T-helper 22 cell (primary cell): ENCODE data around the gene SPAG16.

Source experiments
- DNase-seq: peaks from one replicate; pipeline ENCODE4 v3.0.0-alpha.2; 2020; ENCODE audit warnings: low read depth

SPAG16 gene

DNA sequence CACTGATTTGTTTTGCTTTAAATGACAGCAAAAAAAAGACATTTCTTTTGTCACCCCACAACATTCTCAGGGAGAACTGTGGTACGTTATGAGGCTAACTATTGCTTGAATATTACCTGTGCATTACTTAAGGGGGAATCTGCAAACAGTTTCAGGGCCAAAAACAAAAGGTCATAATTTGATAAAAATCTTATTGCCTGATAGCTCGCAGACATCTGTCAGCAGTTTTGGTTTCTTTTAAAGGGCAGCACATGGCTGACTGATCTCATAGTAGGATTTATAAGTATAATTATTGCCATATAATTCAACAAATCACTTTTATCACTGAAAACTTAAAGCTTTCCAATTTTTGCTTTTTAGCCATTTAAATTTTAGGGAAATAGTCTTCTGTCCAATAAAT is 900.2 kb downstream of the SPAG16 start:
- no peak for DNase-seq

DNA sequence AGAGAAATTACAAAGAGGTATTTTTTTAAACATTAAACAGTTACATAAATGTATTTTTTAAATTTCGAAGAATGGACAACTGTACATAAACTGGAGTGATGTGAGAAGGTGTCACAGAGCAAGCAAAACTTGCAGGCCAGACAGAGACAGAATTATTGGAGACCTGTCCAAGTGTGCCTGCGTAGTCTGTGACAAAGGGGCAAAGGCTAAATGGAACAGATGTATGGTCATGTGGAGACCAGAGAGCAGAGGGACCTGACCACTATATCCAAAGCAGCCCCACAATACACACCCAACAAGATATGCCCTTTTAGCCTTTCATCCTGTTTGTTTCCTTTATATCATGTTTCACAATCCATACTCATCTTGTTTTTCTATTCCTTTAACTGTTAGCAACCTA is 901.3 kb downstream of the SPAG16 start:
- no peak for DNase-seq

DNA sequence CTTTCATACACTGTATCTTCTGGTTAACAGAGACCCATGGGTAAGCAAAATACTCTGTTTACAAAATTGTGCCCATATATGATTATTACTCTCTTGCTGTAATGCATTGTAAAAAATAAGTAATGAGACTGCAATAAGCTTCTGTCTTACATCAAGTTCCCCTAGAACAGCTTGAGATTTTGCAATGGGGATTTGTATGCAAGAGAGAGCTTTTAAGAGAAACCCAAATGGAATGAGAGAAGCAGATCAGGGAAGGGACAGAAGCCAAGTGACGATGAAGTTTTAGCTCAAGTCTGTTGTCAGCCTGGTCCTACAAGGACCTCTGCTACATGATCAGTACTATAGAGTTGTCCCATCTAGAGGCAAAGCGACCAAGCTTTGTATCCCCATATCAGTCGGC is 908.4 kb downstream of the SPAG16 start:
- DNase-seq: no peak

DNA sequence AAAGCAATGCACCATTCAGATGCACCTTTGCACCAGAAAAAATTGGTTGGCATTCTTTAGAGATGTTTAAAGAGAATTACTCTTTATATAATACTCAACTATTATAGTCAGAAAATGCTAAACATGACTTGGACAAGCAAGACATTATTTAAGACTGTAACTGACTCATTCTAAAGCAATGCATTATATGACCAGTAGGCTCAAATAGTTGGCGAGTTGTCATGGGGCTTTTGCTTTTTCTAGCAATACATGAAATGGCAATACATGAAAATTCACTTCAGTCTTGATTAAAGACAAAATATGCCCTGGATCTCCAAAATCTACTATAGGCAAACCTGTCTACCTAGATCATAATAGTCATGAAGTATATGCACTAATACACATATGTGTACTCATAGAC is 909.7 kb downstream of the SPAG16 start:
- DNase-seq: no peak

DNA sequence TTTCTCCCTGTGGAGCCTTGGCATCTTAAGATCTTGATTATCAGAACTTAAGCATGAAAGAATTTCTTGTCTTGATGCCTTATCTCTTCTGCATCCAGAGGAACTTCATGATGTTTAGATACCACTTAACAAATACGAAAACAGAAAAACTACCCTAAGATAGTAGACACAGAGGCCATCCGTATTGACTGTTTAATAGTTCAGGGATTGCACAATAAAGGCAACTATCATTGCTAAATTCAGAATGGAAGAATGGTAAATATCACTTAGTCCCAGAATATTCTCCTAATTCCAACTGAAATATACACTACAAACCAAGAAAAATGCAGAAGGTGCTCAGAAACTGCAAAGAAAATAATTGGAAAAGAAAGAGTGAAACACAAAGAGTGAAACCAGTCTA is 912.0 kb downstream of the SPAG16 start:
- DNase-seq: no peak

DNA sequence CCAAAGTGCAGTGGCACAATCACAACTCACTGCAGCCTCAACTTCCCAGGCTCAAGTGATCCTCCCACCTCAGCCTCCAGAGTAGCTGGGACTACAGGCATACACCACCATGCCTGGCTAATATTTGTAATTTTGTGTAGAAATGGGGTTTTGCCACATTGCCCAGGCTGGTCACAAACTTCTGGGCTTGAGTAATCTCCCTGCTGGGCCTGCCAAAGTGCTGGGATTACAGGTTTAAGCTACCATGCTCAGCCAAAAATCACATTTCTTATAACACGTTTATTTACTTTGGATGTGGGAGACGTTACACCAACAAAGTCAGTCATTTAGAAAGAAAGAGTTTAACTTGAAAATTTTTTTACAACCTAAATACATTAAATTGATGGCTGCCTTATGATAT is 917.6 kb downstream of the SPAG16 start:
- DNase-seq: no peak

DNA sequence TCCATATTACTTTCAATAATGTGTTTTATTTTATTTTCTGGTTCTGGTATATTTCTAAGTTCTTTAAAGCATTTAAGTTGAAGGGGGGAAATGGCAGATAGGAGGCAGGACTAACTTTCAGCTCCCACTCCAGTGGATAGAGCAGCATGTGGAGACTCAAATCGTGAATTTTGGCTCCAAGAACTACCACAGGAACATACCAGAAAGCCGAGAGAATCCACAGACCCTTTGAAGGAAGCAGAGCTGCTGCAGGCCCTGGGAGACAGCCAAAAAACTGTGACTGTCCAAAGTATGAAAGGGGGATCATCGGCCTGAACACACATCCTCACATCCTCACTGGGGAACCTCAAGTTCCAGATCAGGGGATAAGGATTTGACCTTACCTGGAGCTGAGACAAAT is 919.0 kb downstream of the SPAG16 start:
- DNase-seq: no peak

DNA sequence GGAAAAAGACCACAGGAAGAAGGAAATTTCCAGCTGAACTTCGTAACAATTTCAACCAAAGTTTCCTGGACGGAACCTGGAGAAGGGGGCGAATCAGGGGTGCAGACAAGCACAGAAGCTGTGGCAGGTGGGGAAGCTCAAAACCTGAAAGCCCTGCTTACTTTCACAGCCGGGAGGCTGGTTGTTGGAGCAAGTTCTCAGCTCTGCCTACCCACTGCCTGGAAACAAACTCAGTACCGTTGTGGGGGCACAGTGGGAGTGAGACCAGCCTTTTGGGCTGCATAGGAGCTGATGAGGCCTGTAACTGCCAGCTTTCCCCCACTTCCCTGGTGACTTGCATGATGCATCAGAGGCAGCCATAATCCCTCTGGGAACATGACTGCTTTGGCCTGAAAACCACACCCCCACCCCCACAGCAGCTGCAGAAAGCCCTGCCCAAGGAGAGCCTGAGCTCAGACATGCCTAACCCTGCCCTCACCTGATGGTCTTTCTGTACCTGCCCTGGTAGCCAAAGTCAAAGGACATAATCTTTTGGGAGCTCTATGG is 919.6 kb downstream of the SPAG16 start:
- no peak for DNase-seq

DNA sequence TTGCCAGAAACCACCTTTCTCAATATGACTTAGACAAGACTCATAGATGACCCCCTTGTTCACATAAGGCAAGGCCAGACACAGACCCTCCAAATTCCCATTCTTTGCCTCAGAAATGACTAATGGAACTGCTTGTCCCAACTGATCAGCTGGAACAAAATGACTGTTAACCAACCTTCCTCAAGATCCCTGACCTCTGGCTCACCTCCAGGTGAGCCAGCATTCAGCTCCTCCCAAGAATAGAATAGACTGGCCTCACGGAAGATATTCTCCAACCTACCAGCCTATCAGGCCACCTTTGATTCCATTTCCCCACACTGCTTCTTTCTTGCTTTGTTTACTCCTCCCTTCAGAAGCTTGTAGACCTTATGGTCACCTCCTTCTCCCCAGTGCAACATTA is 930.8 kb downstream of the SPAG16 start:
- no peak for DNase-seq

DNA sequence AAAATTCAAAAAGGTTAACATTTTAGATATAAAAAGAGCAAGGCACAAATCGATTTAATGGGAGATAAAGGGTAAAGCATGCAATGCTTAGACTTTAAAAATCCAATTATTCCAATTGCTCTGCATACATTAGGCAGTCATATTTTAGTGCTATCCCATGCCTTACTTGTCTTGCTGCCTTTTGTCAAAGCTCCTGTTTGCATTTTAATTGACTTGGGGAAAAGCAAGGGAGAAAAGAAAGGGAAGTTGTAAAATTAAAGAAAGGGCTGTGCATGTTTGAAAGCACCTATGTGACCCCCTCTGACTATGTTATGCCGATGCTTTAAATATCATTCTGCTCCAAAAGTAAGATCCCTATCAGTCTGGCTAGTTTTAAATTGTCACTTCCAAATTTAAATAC is 932.9 kb downstream of the SPAG16 start:
- no peak for DNase-seq

DNA sequence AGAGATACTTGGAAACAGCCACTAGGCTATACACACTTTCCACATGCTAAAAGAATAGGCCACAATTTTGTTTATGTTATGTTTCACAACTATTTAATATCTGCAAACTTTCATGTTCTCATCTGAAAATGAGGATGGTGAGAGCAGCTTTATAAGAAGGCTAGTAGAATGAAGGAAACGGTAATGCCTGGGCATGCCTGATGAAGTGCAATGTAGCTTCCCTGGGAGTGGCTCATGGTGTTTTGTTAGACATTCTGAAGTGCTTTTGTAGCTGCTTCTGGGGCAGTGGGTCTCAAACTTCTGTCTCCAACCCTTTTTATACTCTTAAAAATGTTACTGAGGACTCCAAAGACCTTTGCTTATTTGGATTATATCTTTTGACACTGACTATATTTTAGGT is 933.3 kb downstream of the SPAG16 start:
- no peak for DNase-seq

DNA sequence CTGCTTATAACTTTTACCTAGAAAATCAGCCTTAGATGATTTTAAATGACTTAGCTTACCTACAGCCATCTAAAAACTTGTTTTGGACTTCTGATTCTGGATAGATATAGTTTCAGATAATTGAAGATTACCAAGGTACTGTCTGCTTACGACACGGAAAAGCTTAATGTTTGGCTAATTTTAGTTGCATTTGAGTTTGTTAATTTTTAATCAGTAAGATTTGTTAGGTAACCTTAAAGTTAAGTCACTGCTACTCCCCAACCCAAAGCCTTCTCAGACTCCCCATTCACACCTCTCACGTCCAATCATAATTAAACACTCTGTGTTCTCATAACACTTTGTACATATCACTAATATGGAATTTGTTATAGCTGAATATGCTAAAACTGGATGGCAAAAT is 936.0 kb downstream of the SPAG16 start:
- no peak for DNase-seq

DNA sequence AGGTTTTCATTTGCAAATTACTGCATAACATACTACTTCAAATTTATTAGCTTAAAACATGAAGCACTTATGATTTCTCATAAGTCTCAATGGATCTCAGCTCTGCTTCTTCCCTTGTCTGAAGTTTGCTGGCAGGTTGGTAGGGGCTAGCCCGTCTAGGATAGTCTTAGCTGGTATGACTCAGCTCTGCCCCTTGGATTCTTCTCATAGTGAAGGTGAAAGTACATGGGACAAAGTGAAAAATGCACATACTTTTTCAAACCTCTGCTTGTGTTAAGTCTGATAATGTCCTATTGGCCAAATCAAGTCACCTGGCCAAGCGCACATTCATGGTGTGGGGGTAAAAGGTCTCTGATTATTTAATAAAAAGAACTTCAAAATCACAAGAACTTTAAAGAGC is 941.8 kb downstream of the SPAG16 start:
- DNase-seq: no peak

DNA sequence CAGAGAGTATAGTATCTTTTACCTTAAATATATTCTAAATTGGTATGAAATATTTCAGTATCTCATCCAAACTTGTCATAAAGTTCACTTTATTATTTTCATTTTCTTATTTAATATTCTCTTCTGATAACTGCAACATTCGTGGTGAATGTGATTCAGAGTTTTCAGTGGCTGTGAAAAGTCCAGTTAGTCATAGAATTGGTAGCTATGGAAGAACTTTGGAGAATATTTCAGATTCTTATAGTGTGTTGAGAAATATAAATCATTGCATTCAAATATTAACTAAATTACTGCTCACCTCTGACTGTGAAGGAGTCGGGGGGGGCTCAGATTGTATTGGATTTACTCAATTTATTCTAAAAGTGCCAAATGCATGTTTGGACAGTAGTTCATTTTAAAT is 948.0 kb downstream of the SPAG16 start:
- DNase-seq: no peak

DNA sequence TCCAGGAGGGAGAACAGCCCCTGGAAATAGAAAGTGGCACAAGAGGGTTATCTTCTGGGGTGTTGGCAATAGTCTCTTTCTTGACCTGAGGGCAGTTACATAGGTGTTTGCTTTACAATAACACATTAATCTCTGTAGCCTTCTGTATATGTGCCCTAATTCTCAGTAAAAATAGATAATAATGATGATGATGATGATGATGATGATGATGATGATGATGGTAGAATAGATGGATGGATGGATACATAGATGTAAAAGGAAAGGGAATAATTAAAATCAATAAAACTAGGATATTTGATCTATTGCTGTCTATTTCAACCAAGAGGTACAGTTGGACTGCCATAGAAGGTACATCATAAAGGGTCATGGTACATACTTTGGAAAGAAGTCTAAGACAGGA is 948.9 kb downstream of the SPAG16 start:
- no peak for DNase-seq

DNA sequence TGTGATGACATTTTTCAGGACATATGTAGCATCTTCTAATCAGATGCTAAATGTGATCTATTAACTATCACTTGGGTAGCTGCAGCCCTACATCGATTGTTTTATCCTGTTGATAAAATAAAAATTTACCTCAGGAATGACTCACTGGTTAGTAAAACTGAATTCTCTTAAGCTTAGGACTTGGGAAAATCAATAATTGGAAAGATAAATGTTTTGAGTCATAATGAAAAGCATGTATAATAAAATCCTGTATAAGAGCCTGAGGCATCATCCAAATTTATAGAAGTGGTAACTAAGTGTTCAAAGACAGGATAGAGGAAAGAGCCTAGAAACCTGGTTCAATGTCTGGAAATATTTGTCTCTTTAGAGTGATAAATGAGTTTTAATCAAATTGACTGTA is 958.5 kb downstream of the SPAG16 start:
- no peak for DNase-seq

DNA sequence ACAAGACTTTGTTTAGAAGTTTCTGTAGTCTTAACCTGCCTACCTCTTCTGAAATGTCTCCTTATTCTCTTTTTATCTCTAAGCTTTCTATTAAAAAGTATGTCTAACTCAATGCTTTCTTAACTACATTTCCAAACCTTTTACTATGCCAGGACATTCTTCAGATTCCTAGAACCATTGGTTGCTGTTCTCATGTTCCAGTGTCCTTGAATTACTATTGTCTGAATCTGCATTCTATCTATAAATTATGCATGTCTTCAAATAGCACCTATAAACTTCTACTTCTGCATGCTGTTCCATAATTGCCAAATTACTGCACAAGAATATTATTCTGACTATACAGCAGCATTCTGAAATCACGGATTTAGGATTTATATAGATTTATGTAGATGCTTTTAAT is 960.6 kb downstream of the SPAG16 start:
- DNase-seq: no peak

DNA sequence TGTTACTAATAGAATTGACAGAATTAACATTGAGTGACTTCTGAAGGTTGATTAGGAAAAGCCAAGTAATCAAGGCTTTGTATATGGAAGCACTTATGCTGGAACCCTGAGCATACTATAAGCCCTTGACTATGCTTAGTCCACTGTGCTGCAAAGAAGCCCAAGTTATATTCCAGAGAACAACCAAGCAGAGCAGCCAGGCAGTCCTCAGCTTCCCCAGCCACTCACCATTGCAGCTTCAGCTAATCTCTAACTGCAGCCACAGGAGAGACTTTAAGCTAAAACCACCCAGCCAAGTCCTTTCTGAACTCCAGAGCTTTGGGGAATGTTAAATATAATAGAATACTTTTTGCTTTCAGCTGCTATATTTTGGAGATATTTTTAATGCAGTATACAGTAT is 962.2 kb downstream of the SPAG16 start:
- no peak for DNase-seq

DNA sequence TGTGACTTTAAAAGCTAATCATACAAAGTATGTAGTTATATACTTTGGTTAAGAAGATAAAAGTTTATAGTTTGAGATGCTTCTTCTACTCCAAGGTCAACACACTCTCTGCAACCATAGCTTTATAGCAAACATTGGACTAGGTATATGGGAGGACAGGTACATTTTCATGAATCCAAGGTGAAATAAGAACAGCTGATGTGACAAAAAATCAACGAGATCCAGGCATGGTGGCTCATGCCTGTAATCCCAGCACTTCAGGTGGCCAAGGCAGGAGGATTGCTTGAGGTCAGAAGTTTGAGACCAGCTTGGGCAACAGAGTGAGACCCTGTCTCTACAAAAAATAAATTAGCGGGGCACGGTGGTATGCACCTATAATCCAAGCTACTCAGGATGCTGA is 963.3 kb downstream of the SPAG16 start:
- no peak for DNase-seq

DNA sequence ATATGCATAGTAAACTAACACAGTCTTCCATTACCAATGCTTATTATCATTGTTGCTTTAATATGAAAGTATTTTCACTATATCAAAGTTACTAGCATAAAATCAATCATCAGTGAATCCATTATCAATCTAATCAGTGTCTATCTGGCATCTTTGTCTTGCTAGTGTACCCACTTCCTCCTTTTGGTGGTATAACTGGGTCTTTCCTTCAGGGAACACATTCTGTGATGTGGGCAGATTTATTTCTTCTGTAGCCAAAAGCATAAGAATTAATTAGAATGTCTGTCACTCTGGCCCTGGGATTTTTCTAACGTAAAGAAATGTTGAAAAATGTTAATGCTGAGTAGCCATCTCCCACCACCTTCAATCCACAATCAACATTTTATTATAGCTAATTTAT is 970.8 kb downstream of the SPAG16 start:
- no peak for DNase-seq

DNA sequence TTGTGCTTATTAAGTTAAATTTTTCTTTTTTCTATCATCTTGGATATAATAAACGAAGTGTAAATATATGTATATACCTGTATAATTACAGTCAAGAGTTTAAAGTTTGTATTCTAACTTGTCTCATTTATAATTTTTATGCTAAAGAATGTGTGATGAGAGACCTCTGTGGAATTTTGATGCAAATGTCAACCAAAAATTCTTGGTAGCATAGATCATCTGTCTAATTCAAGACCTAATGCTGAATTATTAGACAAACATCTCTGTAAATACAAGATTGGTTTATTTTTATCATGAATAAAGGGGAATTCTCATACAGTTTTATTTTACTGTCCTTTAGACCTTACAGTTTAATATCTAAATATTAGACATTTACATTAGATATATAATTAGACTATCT is 977.4 kb downstream of the SPAG16 start:
- no peak for DNase-seq

DNA sequence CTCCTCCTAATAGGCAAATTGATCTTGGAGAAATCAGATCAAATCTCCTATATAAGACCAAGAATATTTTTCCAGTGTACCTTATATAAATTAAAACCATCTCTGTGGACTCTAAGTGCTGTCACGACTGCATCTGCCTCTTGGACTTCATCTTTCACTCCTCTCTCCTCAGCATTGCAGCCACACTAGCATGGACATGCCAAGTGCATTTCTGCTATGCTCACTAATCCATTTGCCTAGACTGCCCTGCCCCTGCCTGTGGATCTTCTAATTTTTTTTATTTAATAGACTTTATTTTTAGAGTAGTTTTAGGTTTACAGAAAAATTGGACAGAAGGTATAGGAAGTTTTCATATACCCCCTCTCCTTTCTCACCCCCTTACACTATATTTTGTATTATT is 979.9 kb downstream of the SPAG16 start:
- no peak for DNase-seq

DNA sequence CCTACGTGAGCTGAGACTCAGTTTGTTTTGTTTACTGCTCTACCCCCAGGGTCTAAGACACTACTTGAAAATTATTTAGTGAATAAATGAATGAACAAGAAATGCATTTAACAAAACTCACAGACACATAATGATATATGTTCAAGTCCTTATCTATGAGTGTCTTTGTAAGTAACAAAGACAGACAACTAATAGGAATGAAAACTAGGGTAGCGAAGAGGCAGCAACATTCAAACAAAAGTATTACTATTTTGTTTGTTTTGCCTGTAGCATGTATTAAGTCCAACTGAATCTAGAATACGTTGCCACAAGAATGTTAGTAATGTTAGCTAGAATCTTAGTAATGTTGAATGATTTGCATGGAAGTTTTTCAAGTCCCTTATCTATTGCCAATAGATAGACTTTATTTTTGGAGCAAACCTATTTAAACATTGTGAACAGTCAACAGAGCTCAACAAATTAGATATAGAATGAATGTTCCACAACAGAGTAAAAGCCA is 981.8 kb downstream of the SPAG16 start:
- DNase-seq: no peak

DNA sequence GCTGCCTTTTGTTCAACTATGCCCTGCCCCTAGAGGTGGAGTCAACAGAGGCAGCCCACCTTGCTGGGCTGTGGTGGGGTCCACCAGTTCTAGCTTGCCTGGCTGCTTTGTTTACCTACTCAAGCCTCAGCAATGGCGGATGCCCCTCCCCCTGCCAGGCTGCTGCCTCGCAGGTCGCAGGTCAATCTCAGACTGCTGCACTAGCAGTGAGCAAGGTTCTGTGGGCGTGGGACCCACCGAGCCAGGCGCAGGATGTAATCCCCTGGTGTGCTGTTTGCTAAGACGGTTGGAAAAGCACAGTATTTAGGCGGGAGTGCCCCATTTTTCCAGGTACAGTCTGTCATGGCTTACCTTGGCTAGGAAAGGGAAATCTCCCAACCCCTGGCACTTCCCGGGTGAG is 993.6 kb downstream of the SPAG16 start:
- DNase-seq: no peak

DNA sequence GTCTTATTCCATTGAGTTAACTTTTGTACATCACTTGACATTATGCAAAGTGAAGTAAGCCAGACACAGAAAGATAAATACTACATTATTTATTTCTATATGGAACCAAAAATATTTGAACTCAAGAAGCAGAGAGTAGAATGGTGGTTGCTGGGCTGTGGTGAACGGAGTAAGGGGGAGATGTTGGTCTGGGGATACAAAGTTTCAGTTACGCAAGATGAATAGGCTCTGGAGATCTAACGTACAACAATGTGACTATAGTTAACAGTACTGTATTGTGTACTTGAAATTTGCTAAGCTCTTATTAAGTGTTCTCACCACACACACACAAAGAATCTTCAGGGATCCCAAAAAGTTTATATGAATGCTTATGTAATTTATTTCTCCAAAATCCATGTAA is 1001.7 kb downstream of the SPAG16 start:
- no peak for DNase-seq
